ENCODE results near the gene TFEB. TPM values are rescaled to one million over a fixed set of nuclear protein-coding genes. Genes with fewer than 3 reads are reported as not detected.

Gene TFEB
- total and polyA plus RNA-seq, 4 donors = 10.4 to 35.2 (median 24.7) TPM

DNA sequence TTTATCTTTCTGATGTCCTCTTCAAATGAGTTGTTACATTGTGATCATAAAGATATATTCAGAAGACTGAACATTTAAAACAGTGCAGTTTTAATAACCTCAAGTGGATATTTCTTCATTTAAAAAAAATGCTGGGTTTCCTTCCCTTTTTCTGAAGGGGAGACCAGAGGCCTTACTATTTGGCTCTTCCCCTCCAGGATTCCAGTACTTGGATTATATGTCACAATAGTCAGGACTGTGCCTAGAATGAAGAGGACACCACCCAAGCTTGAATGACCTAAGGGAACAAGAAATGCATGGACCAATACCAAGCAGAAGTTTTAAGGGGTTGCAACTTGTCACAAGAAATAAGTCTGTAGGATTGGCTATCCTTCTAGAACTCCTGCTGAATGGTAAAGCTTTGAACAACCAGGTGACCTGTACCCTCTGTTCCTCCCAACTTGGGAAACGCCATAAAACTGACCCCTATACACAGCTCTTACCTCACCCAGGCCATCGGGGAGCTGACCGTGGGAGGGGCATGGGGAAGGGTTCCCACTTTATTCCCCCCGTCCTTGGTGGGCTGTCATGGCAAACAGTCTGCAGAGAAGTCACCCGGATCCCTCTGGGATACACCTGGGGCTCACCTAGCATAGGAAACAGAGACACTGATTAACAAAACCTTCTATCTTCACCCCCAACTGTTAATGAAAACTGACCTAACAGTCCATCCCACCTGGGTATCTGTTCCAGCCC lies 42.3 kb upstream of the TFEB start:
- Histone ChIP-seq H3K4me1 (ENCODE audit: control insufficient read depth, insufficient read depth, low read length) (peaks cover 19% of the 10 kb centered on the region), H3K4me3 (ENCODE audit: low read depth, low read length) (no peak overlapping the region), H3K27me3 (ENCODE audit: control insufficient read depth, insufficient read depth, low read length) (no peaks in the 10 kb centered on the region), H3K9me3 (ENCODE audit: control insufficient read depth, insufficient read depth, low read length) (no peaks in the 10 kb centered on the region), H3K27ac (ENCODE audit: low read depth, low read length) (no peak overlapping the region), H3K36me3 (ENCODE audit: control insufficient read depth, insufficient read depth, low read length) (peaks cover 44% of the 10 kb centered on the region)
- 82% methylated on average over 4 of the region's 5 CpGs for WGBS (ENCODE audit: insufficient coverage)
- DNase-seq (ENCODE audit: low read depth in 4 of 6, low spot score in 6 of 6) = no peak

DNA sequence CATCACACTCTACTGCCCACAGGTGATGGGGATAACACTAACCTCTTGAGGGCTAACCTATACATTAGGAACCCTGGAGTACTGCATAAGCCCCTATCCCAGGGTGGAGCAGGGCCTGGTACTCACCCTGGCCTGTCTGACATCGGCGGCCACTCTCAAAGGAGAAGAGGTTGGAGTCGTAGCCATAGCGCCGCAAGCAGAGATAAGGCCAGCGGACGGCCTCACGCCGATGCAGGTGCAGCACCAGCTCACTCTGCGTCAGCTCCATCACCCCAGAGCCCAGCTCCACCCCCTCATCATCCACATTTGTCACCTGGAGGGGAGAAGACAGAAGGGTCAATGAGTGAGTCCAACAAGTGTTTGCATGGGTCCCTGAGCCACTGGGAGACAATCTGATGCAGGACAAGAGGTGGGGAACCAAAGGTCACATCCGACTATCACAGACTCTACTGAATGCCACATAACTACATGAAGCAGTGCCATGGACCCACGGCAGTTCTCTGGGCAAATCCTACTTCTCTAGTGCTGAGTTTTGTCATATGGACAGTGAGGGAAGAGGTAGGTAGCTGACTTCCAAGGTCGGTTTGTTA lies 40.0 kb upstream of the TFEB start:
- no peaks in the 10 kb centered on the region for H3K9me3 ChIP-seq (ENCODE audit: control insufficient read depth, insufficient read depth, low read length)
- no peak for DNase-seq (ENCODE audit: low read depth in 4 of 6, low spot score in 6 of 6)
- 96% methylated on average over 3 of the region's 13 CpGs for WGBS (ENCODE audit: insufficient coverage)
- H3K27me3 ChIP-seq (ENCODE audit: control insufficient read depth, insufficient read depth, low read length) = no peaks in the 10 kb centered on the region
- no peak overlapping the region for H3K4me3 ChIP-seq (ENCODE audit: low read depth, low read length)
- peaks cover 67% of the 10 kb centered on the region for H3K36me3 ChIP-seq (ENCODE audit: control insufficient read depth, insufficient read depth, low read length)
- no peak overlapping the region for H3K27ac ChIP-seq (ENCODE audit: low read depth, low read length)
- H3K4me1 ChIP-seq (ENCODE audit: control insufficient read depth, insufficient read depth, low read length) = peaks cover 8% of the 10 kb centered on the region

GRCh38 chr6:41774841-41775240 lies 39.4 kb upstream of the TFEB start:
- no peak overlapping the region for H3K4me3 ChIP-seq (ENCODE audit: low read depth, low read length)
- H3K4me1 ChIP-seq (ENCODE audit: control insufficient read depth, insufficient read depth, low read length) = peaks cover 8% of the 10 kb centered on the region
- peaks cover 73% of the 10 kb centered on the region for H3K36me3 ChIP-seq (ENCODE audit: control insufficient read depth, insufficient read depth, low read length)
- WGBS (ENCODE audit: insufficient coverage) = 97% methylated on average over 3 of the region's 3 CpGs
- H3K27me3 ChIP-seq (ENCODE audit: control insufficient read depth, insufficient read depth, low read length) = no peaks in the 10 kb centered on the region
- no peak overlapping the region for H3K27ac ChIP-seq (ENCODE audit: low read depth, low read length)
- no peak for DNase-seq (ENCODE audit: low read depth in 4 of 6, low spot score in 6 of 6)
- H3K9me3 ChIP-seq (ENCODE audit: control insufficient read depth, insufficient read depth, low read length) = no peaks in the 10 kb centered on the region

DNA sequence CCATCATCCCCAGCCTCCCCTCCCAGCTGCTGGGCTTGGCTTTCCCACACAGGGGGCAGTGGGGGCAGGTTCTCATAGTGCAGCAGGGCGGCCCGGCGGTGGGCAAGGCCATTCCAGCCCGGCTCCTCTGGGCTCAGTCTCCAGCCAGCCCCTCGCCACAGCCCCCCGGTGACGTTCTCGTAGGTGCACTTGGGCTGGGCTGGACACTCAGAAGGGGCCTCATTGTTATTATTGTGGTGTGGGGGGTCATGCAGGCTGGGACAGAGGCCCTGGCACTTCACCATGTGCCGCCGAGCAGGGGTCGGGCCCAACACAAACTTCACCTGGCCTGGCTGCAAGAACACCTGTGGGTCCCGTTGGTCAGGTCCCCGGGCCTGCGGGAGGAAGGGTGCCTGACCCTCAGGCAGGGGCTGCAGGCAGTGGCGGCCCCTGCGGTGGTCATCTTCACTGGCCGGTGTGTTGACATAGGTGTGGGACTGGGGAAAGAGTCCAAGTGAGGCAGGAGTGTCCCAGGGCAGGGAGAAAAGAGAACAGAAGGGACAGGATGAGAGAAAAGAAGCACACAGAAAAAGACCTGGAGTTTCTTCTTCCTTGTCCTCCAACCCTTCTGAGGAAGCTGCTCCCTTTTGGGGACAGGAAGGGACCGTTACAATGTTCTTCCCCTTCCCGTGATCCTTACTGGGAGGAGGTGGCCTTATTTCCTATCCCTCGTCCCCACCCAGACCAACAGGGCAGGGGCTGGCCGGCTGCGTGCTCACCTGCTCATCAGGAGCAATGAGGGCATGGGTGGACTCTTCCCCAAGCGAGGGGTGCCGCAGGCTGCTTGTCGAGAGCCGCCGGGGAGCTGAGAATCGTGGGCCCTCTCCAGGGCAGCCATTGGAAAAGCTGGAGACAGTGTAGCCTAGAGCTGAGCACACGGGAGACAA lies 35.9 kb upstream of the TFEB start:
- Histone ChIP-seq H3K4me1 (ENCODE audit: control insufficient read depth, insufficient read depth, low read length) (peaks cover 3% of the 10 kb centered on the region), H3K36me3 (ENCODE audit: control insufficient read depth, insufficient read depth, low read length) (peaks cover 78% of the 10 kb centered on the region), H3K27me3 (ENCODE audit: control insufficient read depth, insufficient read depth, low read length) (no peaks in the 10 kb centered on the region), H3K27ac (ENCODE audit: low read depth, low read length) (no peak overlapping the region), H3K9me3 (ENCODE audit: control insufficient read depth, insufficient read depth, low read length) (no peaks in the 10 kb centered on the region), H3K4me3 (ENCODE audit: low read depth, low read length) (no peak overlapping the region)
- 95% methylated on average over 25 of the region's 29 CpGs for WGBS (ENCODE audit: insufficient coverage)
- DNase-seq (ENCODE audit: low read depth in 4 of 6, low spot score in 6 of 6) = no peak

DNA sequence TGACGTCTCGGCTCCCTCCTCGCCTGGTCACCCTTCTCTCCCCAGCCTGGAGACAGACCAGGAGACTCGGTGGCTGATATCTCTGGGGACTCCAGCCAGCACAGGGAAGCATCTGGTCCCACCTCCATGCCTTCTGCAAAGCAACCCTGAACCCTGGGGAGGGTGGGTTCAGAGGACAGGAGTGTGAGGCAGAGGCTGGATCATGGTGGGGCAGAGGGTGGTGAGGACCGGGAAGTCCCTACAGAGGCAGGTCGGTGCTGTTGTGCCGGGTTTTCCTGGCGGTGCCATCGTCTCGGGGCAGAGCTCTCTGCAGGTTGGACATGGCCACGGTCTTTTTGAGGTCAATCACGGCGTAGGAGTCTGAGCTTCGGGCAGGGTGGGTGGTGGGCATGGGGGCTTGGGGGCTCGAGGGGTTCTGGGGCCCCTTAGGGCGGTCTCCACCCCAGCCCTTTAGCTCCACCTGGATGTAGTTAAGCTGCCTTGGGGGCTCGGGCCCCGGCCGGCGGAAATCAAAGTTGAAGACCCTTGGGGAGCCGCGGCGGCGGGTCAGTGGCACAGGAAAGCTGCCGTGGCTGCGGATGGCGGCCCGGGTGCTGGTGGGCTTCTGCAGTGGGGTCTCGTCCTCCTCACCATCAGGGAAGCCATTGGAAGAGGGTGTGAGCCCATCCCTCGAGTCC lies 35.1 kb upstream of the TFEB start:
- Histone ChIP-seq H3K4me1 (ENCODE audit: control insufficient read depth, insufficient read depth, low read length) (peaks cover 3% of the 10 kb centered on the region), H3K27me3 (ENCODE audit: control insufficient read depth, insufficient read depth, low read length) (no peaks in the 10 kb centered on the region), H3K4me3 (ENCODE audit: low read depth, low read length) (no peak overlapping the region), H3K9me3 (ENCODE audit: control insufficient read depth, insufficient read depth, low read length) (no peaks in the 10 kb centered on the region), H3K36me3 (ENCODE audit: control insufficient read depth, insufficient read depth, low read length) (peaks cover 71% of the 10 kb centered on the region), H3K27ac (ENCODE audit: low read depth, low read length) (no peak overlapping the region)
- no peak for DNase-seq (ENCODE audit: low read depth in 4 of 6, low spot score in 6 of 6)
- WGBS (ENCODE audit: insufficient coverage) = 95% methylated on average over 21 of the region's 30 CpGs

- peaks cover 60% of the 10 kb centered on the region for H3K36me3 ChIP-seq (ENCODE audit: control insufficient read depth, insufficient read depth, low read length)
- peaks cover 3% of the 10 kb centered on the region for H3K4me1 ChIP-seq (ENCODE audit: control insufficient read depth, insufficient read depth, low read length)
- no peak overlapping the region for H3K4me3 ChIP-seq (ENCODE audit: low read depth, low read length)
- no peak overlapping the region for H3K27ac ChIP-seq (ENCODE audit: low read depth, low read length)
- no peaks in the 10 kb centered on the region for H3K27me3 ChIP-seq (ENCODE audit: control insufficient read depth, insufficient read depth, low read length)
- H3K9me3 ChIP-seq (ENCODE audit: control insufficient read depth, insufficient read depth, low read length) = no peaks in the 10 kb centered on the region
- WGBS (ENCODE audit: insufficient coverage) = 95% methylated on average over 5 of the region's 8 CpGs
- DNase-seq (ENCODE audit: low read depth in 4 of 6, low spot score in 6 of 6) = no peak
These were observed 34.0 kb upstream of the TFEB start for GRCh38 chr6:41769376-41769775.

DNA sequence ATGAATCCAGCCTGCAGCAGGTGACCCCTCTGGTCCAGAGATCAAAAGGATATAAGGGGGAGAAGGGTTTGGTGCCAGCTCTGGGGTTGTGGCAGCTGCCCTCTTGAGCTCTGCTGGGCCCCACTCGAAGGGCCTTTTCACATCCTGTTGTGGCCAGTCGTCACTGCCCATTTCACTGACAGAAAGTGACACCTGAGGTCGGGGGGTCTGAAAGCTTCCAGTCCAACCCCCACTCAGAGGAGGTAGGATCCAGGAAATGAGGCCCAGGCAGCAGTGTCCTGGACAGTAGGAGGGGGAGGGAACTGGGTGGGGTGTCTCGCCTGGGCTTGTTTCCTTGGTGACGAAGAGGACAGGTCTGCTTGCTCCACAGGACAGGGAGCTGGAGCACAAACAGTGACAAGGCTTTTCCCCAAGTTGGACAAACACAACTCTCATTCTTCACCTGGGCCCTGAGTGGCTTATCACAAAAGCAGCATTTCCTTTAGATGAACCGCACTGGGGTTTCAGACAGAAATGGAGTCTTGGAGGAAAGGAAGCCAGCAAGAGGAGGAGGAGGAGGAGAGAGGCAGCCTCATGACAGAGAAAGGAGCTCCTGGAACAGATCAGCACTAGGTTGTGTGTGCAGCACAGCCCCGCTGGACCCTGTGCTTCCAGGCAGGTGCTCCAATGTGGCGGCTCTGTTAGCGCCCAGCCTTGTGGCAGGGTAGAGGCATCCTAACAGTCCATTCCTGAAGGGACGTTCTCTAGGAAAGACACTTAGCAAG lies 33.3 kb upstream of the TFEB start:
- no peaks in the 10 kb centered on the region for H3K27me3 ChIP-seq (ENCODE audit: control insufficient read depth, insufficient read depth, low read length)
- peaks cover 3% of the 10 kb centered on the region for H3K4me1 ChIP-seq (ENCODE audit: control insufficient read depth, insufficient read depth, low read length)
- WGBS (ENCODE audit: insufficient coverage) = 76% methylated on average over 6 of the region's 10 CpGs
- no peak overlapping the region for H3K4me3 ChIP-seq (ENCODE audit: low read depth, low read length)
- no peaks in the 10 kb centered on the region for H3K9me3 ChIP-seq (ENCODE audit: control insufficient read depth, insufficient read depth, low read length)
- H3K27ac ChIP-seq (ENCODE audit: low read depth, low read length) = no peak overlapping the region
- DNase-seq (ENCODE audit: low read depth in 4 of 6, low spot score in 6 of 6) = no peak
- H3K36me3 ChIP-seq (ENCODE audit: control insufficient read depth, insufficient read depth, low read length) = peaks cover 54% of the 10 kb centered on the region

DNA sequence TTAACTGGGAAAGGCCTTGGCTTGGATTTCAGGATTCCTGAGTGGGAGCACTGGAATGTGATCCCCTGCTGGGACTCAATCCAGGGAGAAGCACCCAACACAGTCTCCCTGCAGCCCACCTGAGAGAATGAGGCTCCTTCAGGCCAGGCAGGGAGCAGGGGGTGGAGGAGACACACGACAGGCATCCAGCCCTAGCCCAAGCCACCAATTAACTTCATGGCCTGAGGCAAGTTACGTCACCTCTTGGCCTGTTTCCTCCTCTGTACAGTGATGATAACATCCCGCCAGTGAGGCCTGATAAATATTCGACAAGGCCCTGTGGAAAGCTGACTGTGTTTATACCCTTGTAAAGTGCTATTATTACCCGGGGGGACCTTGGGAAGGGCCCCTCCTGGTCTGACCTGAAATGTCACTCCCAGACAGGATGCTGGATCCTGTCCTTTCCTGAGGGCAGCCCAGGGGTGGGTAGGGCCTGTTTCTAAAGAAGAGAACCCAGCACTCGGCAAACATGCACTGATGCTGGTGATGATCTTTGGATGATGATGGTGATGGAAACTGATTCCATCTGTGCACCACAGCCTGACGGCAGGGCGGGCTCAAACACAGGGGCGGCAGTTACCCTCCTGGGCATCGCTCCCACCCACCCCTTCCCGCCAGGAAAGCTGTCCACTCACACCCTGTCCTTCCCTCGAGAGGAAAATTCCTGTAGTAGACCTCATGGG lies 31.9 kb upstream of the TFEB start:
- H3K27ac ChIP-seq (ENCODE audit: low read depth, low read length) = no peak overlapping the region
- peak in 1 of 6 donors; percentile 43 for DNase-seq (ENCODE audit: low read depth in 4 of 6, low spot score in 6 of 6)
- no peak overlapping the region for H3K4me3 ChIP-seq (ENCODE audit: low read depth, low read length)
- H3K9me3 ChIP-seq (ENCODE audit: control insufficient read depth, insufficient read depth, low read length) = no peaks in the 10 kb centered on the region
- no peaks in the 10 kb centered on the region for H3K27me3 ChIP-seq (ENCODE audit: control insufficient read depth, insufficient read depth, low read length)
- WGBS (ENCODE audit: insufficient coverage) = 60% methylated on average over 5 of the region's 12 CpGs
- peaks cover 3% of the 10 kb centered on the region for H3K4me1 ChIP-seq (ENCODE audit: control insufficient read depth, insufficient read depth, low read length)
- peaks cover 41% of the 10 kb centered on the region for H3K36me3 ChIP-seq (ENCODE audit: control insufficient read depth, insufficient read depth, low read length)

Measured in spinal cord (tissue), 10 donors.